ENCODE measurements around the gene EEFSEC.
"Not testable (repeated sequence)": the region's sequence is repeated elsewhere in the genome, so short reads cannot be mapped to it uniquely, and the experiment has no call there.

EEFSEC gene

DNA sequence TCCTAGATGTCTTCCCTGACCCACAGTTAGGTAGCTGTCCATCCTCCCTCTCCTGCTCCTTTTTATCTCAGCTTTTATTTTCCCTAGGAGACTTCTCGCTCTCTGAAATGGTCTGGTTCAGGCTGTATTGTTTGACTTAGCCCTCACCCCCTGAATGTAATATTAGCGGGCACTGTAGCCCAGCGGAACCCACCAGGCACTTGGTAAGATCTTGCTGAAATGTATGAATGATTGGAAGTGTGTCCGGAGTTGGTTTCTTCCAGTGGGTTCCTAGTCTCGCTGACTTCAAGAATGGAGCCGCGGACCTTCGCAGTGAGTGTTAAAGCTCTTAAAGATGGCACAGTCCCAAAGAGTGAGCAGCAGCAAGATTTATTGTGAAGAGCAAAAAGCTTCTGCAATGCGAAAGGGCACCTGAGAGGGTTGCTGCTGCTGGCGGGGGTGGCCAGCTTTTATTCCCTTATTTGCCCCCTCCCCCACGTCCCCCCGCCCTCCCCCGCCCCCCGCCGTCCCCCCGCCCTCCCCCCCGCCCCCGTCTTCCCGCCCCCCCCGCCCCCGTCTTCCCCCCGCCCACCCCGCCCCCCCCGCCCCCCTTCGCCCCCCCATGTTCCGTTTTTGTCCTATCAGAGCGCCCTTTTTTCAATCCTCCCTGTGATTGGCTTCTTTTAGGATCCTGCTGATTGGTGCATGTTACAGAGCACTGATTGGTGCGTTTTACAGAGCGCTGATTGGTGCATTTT lies 694 bp upstream of the EEFSEC start:
- DNase-seq (ENCODE audit: low spot score) = no peak

DNA sequence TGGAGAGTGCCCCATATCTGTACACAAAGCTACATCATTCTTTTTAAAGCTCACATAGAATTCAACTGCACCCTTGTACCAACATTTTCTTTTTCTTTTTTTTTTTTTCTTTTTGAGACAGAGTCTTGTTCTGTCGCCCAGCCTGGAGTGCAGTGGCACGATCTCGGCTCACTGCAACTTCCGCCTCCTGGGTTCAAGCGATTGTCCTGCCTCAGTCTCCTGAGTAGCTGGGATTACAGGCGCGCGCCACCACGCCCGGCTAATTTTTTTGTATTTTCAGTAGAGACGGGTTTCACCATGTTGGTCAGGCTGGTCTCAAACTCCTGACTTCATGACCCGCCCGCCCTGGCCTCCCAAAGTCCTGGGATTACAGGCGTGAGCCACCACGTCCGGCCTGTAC lies 1.1 kb downstream of the EEFSEC start:
- DNase-seq (ENCODE audit: low spot score) = not testable (repeated sequence)

DNA sequence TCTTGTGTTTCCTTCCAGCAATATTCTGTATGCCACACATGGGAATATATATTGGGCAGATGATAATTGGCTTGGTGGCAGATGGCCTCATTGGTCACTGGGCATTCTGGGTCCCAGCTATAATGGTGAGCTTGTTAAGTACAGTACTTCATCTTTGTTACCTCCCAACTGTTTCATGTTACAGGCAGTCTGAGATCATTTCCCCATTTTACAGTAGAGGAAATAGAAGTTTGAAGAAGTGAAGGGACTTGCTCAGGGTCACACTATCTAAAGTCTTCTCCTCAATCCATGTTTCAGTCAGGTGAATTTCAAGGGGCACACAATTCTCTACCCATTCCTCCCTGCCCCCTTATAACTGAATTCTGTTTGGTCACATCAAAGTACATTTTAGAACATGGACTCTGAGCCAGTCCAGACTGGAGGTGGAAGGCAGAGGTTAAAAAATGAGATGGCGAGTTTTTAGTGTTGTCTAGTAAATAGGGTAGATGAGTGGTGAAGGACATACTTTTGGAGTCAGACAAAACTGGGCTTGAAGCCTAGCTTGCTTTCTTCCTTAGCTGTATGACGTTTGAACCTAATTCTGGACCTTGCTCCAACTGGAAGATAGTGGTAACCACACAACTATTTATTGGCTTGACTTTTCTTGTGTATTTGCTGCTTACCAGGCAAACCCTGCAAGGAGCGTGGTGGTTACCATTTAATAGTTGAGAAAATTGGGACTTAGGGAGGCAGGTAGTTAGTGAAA lies 2.5 kb downstream of the EEFSEC start:
- DNase-seq (ENCODE audit: low spot score) = no peak

DNA sequence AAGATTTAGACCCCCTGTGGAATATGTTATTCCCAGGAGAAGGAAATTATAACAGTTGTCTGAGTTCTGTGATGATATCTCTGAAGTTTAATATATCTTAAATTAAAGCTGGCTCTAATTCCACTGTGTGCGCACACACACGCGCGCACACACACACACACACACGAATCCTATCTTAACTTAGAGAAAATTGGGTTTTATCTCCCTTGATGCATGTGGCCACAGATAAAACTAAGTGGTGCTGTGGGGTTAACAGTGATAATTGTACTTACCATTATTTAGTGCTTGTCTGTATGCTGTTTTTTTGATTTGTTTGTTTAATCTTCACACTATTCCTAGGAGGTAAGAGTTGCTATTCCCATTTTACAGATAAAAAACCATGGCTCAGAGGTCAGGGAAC lies 7.4 kb downstream of the EEFSEC start:
- no peak for DNase-seq (ENCODE audit: low spot score)

DNA sequence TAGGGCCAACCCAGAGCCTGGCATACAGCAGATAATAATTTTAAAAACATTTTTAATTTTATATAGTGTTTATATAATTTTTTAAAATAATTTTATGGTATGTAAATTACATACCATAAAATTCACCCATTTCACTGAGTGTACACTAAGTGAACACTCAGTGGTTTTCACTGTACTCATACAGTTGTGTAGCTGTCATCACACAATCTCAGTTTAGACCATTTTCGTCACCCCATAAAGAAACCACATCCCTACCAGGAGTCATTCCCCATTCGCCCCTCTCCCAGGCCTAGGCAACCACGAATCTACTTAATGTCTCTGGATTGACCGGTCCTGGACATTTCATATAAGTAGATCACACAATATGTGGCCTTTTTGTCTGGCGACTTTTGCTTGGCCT lies 10.2 kb downstream of the EEFSEC start:
- no peak for DNase-seq (ENCODE audit: low spot score)

DNA sequence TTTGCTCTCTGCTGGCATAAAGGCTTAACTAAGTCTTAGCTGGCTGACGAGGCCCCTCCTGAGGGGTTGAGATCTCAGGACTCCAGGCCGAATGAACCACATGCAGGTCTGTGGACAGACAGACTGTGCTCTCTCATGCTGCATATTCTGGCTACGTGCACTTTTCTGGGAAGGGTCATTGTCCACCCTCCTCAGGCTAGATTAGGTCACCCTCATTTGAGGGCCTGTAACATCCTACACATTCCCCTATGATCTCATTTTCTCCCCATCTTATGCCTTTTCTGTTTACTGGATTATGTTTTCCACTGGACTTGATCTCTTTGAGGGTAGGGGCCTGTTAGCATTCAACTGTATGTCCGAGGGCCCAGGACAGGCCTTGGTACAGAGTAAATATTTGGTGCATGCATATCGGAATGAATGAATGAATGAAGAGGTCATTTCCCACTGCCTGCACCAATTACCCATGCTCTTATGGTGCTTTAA lies 13.7 kb downstream of the EEFSEC start:
- DNase-seq (ENCODE audit: low spot score) = no peak

DNA sequence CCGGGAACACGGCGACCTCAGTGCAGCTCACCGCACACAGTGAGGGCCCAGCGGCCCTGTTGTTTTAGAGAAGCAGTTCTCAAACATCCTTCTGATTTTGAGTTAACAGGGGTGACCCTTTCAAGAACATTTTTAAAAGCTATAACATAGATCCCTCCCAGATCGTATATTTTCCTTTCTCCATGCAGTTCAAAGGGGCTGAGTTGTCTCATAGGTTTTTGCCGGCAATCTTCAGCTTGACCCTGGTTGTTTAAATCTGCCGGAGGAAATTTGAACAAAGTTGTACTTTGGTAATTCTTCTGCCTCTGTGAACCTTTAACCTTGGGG lies 14.3 kb downstream of the EEFSEC start:
- no peak for DNase-seq (ENCODE audit: low spot score)

DNA sequence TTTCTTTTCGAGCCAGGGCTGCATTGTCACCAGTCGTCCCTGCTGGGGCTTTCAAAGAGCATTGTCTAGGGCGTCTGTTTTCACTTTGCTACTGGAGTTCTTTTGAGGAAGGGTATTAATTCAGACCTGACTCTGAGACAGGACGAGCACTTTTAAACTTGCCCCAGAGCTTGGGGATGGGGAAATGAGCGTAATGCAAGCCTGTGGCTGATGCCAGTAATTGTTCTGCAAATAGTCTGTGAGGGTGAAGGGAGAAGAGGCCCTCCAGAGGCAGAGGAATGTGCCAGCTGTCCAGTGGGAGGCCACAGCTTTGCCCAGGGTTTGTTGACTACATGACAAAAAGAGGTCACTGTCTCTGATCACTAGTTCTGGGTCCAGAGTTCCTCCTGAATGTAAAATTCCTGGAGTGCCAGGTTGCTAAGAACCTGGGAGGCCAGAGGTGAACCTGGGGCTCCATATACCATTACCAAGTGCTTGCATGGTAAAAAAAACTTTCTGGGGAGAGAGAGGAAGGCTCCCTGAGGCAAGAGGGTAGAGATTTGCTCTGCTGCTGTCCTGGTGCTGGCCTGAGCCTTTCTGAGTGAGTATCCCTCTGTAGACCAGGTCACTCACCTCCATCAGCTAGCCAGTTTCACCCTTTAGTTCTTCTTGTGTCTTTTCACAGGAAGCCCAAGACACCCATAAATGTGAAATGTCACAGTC lies 14.8 kb downstream of the EEFSEC start:
- no peak for DNase-seq (ENCODE audit: low spot score)

DNA sequence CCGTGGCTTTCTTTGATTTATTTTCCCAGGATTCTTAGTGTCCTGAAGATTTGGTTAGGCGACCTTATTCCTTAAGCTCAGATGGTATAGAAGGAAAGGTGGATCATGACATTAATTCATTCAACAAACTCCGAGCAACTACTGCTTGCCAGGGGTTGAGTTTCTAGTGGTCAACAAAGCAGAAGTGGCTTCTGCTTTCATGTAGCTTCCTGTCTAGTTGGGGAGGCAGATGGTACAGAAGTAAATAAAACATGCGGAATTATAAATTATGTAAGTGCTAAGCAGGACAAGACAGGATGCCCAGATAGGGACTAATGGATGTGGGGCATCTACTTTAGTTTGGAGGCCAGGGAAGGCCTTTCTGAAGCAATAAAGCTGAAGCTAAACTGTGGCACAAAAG lies 15.6 kb downstream of the EEFSEC start:
- no peak for DNase-seq (ENCODE audit: low spot score)

DNA sequence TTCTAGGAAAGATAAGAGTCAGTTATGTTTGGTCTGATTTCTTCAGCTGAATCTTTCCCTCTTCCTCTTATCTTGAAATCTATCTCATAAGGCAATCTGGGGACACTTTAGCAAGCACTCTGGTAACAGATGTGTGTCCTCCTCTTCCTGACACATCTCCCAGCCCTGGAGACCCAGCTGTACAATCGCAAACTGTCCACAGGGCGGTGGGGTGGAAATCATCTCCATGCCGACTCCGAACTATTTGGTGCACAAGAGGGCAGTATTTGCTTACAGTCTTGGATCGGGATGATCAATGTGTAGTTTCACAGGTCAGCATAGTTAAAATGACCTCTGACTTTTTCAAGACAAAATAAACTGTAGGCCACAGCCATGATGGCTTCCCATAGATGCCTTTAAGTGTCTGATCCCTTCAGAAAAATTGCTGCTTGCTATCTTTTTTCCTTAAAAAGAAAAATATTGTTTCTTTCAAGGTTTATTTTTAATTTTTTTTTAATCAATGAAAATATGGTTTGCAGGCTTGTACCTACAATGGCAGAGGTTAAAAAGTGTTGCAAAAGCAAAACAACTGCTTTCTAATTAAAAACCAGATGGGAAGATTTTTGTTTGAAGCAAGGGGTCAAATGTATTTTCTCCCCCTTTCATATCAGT lies 17.7 kb downstream of the EEFSEC start:
- DNase-seq (ENCODE audit: low spot score) = peak; percentile 86

DNA sequence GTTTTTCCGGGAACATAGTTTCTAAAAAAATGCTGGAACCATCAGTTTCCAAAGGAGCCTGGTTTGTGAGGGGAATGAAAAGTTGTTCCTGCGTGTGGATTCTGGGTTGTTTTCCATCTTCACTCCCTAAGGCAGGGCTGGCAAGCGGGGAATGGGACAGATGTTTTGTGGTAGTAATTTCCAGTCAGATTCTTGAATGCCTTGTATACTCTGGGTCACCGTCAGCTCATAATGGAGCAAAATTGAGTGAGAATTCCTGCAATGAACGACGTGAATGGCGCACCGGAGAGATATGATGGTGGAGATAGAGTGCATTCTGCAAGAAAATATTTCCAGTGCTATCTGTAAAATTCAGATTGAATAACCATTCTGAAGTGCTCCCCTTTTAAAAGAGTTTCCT lies 19.9 kb downstream of the EEFSEC start:
- no peak for DNase-seq (ENCODE audit: low spot score)

DNA sequence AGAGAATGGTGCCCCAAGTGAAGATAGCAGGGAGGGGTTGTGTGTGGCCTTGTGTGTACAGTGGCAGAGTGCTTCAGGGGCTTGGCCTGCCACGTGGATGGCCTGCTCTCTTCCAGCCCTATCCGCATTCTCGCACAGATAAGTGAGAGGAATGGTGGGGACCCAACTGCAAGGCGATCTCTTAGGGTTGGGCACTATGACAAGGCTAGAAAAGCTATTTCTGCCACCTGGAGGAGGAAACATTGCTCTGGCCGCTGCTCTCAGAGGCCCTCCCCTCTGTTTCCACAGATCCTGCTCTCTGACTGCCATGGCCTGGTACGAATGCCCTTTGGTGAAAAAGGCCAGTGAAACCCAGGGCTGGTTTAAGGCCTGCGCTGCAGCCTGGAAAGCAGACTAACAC lies 20.6 kb downstream of the EEFSEC start:
- no peak for DNase-seq (ENCODE audit: low spot score)

DNA sequence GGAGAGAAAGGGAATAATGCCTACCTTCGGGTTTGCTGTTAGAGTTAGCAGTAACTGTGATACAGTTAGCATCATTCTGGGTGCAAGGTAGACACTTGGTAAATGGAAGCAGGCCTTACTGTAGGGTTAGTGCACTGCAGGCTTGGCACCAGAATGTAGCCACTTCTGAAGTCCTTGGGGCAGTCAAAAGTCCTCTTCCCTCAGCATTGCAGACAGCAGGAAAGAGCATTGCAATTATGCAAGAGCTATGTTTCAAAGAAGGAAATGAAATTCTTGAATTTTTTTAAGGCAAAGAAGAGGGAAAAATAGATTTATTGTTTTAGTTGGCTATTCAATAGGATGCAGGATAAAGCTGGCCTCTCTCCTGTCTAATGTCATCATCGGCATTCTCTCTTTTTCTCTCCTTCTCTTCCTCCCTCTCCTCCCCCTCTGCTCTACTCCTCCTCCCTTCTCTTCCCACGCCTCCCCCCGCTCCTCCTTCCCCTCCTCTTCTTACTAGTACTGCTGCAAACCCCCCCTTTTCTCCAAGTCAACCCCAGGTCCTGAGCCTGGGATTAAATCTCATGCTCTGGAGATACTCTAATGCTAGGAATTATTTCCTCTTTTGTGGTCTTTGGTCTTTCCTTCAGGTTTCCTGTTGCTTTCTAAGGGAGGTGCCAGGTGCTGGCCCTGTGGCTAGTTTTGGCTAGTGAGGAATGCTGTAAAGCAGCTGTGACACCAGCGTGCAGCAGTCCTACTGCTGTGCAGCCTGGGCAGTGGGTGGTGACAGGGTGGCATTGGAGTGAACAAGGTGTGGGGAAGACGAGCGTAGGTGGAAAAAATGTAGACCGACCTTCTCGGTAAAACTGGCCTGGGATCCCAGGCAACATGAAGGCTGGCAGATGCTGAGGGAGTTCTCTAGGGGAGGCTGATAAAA lies 21.7 kb downstream of the EEFSEC start:
- DNase-seq (ENCODE audit: low spot score) = no peak

DNA sequence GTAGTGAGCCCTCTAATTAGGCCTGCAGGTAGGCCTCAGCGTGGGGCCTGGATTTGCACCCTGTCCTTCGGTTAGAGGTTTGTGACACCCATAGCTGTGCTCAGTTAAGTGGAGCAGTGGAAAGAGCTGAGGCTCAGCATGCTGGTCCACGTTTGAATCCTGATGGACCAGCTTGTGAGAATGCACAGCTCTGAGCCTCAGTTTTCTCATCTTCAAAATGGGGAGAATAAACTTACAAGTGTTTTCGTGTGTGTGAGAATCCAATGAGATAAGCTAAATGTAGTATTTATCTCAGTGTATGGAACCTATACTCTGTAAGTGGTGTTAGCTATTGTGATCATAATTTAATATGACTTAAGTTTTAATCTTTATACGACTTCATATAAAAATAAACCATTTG lies 22.5 kb downstream of the EEFSEC start:
- no peak for DNase-seq (ENCODE audit: low spot score)

DNA sequence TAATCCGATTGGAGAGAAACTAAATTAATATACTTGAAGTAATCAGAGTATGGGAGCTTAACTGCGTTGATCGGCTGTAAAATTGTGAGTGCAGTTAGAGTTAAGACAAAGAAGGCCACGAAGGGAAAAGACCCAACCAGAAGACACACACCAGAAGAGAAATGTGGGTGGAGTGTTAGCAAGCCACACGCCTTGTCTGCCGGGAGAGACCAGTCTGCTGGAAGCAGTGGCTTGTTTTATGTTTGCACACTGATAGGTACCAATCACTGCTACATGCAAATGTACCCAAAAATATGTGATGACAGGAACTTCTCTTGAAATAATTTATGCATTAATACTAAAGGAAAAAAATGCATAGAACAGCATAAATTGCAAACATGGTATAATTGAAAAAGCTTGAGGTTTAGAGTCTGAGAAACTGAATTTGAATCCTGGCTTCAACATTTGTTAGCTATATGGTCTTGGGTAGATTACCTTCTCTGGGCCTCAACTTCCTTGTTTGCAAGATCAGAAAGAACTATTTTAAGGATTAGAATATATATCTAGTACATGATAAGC lies 23.1 kb downstream of the EEFSEC start:
- no peak for DNase-seq (ENCODE audit: low spot score)

DNA sequence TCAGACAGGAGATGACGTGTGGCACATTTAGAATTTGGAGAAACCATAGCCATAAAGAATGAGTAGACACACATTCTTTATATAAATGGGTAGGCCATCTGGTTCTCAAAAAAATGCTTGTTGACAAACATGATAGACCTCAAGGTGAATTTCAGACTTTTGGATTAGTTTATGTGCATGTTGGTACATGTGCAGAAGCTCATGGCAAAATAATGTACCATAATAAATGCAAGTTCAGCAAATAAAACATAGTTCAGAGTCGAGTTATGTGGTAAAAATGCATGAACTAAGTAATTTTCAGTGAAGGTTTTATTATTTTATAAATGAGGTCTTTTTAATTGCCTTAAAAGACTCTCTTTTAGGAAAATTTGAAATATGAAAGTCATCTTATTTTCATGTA lies 24.6 kb downstream of the EEFSEC start:
- no peak for DNase-seq (ENCODE audit: low spot score)

DNA sequence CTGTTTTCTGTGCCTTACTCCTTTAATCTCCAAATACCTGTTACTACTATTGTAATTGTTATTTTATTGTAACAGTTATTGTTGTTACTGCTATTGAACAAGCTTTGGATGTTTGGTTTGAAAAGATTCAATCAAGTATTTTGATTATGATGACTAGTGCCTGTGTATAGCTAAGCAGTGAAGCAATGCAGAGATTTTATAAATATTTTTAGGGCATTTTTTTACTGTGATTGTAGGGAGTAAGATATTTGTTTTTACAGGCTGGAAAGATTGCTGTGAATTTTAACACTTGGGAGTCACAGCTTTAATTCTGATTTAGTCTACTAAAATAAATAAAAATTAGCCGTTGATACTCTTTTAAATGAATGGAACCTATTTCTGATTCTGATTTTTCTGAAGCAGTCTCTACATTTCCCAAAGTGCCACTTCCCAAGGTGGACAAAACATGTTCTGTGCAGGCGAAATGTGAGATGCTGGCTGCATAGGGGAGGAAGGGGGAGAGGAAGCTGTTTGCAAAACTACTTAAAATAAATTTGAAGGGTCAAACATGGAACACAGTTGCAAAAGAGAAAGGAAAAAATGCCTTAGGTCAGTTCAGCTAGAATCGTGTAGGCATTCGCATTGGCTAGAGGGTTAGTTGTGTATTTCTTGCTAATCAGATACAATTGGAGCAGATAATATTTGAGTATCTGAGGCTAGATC lies 25.7 kb downstream of the EEFSEC start:
- DNase-seq (ENCODE audit: low spot score) = no peak

DNA sequence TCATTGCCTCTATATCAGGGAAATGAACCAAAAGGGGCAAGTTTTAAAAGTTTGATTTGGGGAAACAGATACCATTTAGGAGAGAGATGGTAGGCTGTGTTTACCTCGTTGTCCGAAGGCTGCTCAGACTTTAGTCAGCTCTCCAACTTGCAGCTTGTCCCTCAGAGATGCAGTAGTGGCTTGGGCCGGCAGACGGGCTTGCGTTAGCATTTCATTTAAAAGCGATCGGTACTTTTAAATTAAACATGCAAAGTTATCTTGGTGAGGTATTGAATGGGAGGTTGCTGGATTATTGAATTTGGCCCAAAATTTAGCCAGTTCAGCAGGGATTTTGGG lies 26.2 kb downstream of the EEFSEC start:
- no peak for DNase-seq (ENCODE audit: low spot score)

DNA sequence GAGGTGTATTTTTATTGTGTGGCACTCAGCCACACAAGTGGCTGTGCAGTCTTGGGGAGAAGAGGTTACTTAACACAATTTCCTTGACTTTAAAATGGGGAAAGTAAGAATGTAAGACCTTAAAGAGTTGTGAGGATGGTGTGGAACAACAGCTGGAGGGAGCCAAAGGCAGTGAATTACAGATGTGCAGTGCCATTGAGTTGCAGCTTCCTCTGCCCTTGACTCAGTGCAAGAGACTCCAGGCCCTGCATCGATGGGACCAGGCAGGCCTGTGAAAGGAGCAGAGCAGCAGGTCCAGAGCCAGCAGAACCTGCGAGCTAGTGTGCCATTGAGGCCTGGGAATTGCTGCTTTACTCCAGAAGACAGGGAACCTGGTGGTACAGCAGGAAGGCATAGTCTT lies 27.2 kb downstream of the EEFSEC start:
- DNase-seq (ENCODE audit: low spot score) = no peak

DNA sequence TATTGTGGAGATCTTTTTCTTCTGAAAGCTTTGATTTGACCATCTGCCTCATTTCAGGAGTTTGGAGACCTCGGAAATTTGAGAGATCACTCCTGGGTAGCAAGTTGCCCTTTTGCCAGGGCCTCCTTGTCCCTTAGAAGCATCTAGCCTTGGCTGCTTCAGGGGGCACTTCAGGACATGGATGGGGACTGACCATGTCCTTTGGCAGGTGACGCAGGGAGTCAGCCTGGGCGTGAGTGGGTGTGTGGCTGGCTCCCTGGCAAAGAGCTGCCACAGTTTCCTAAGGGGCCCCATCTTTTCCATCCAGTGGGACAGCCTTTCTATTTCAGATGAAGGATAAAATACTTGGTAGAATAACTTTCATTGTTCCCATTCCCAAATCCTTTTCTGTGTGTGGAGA lies 27.6 kb downstream of the EEFSEC start:
- DNase-seq (ENCODE audit: low spot score) = no peak

DNA sequence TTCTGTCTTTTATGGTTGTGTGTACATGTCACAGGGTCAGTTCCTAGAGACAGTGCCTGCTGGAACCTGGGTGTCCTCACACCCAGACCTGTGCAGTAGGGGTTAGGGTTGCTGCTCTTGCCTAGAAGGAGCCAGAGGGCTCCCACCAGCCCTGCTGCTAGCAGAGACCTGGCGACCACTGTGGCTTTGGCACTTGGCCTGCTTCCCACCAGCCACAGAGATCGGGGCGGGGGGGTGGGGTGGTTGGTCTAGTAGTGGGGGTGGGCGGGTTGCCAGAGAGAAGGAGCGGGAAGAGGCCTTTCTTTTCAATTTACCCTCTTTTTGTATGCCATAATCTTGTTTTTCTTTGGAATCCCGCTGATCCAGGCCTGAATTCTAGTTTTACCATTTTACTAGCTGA lies 29.4 kb downstream of the EEFSEC start:
- no peak for DNase-seq (ENCODE audit: low spot score)

Measured in GM03348 (cell line).